ENCODE results near the gene GPANK1.

The GPANK1 gene

GRCh38 chr6:31626952-31627351 lies 37.8 kb downstream of the GPANK1 start:
- no peaks in the 10 kb centered on the region for H3K27me3 ChIP-seq (ENCODE audit: insufficient read depth, poor library complexity, severe bottlenecking)
- no peak for TF ChIP-seq GABPA (IDR thresholded peaks at IDR 0.05; ENCODE audit: low read depth)
- no peak for TF ChIP-seq POLR2AphosphoS5 (IDR thresholded peaks at IDR 0.05; ENCODE audit: low read depth)
- TF ChIP-seq CTCF (IDR thresholded peaks at IDR 0.05; ENCODE audit: insufficient read depth, low read length): no peak
- TF ChIP-seq REST (IDR thresholded peaks at IDR 0.05; ENCODE audit: insufficient replicate concordance, low read depth): no peak
- no peak for TF ChIP-seq SPI1 (IDR thresholded peaks at IDR 0.05; ENCODE audit: borderline replicate concordance, low read depth)
- no peak for DNase-seq (ENCODE audit: low read depth in 1 of 2, low spot score in 1 of 2)
- H3K27ac ChIP-seq (replicated peaks): no peak overlapping the region
- no peak overlapping the region for H3K4me3 ChIP-seq (replicated peaks; ENCODE audit: insufficient read depth, low read length)

GRCh38 chr6:31624070-31624469 lies 40.7 kb downstream of the GPANK1 start:
- no peak overlapping the region for H3K4me3 ChIP-seq (replicated peaks; ENCODE audit: insufficient read depth, low read length)
- TF ChIP-seq CTCF (IDR thresholded peaks at IDR 0.05; ENCODE audit: insufficient read depth, low read length) (no peak), REST (IDR thresholded peaks at IDR 0.05; ENCODE audit: insufficient replicate concordance, low read depth) (no peak), SPI1 (IDR thresholded peaks at IDR 0.05; ENCODE audit: borderline replicate concordance, low read depth) (no peak), POLR2AphosphoS5 (IDR thresholded peaks at IDR 0.05; ENCODE audit: low read depth) (no peak), GABPA (IDR thresholded peaks at IDR 0.05; ENCODE audit: low read depth) (no peak)
- no peak for DNase-seq (ENCODE audit: low read depth in 1 of 2, low spot score in 1 of 2)
- H3K27me3 ChIP-seq (ENCODE audit: insufficient read depth, poor library complexity, severe bottlenecking): no peaks in the 10 kb centered on the region
- no peak overlapping the region for H3K27ac ChIP-seq (replicated peaks)

GRCh38 chr6:31622684-31623091 lies 42.1 kb downstream of the GPANK1 start:
- peak overlapping the region; percentile 97; the same call in 1 of the 2 replicates for H3K27ac ChIP-seq (replicated peaks)
- DNase-seq (ENCODE audit: low read depth in 1 of 2, low spot score in 1 of 2): peak in 1 of 2 experiments; percentile 62
- TF ChIP-seq SPI1 (IDR thresholded peaks at IDR 0.05; ENCODE audit: borderline replicate concordance, low read depth) (peak; percentile 88), GABPA (IDR thresholded peaks at IDR 0.05; ENCODE audit: low read depth) (no peak)
- peak overlapping the region; percentile 83 for H3K4me3 ChIP-seq (replicated peaks; ENCODE audit: insufficient read depth, low read length)
- H3K27me3 ChIP-seq (ENCODE audit: insufficient read depth, poor library complexity, severe bottlenecking): no peaks in the 10 kb centered on the region

- H3K27me3 ChIP-seq (ENCODE audit: insufficient read depth, poor library complexity, severe bottlenecking): no peaks in the 10 kb centered on the region
- no peak for TF ChIP-seq REST (IDR thresholded peaks at IDR 0.05; ENCODE audit: insufficient replicate concordance, low read depth)
- no peak for TF ChIP-seq POLR2AphosphoS5 (IDR thresholded peaks at IDR 0.05; ENCODE audit: low read depth)
- no peak for TF ChIP-seq CTCF (IDR thresholded peaks at IDR 0.05; ENCODE audit: insufficient read depth, low read length)
- TF ChIP-seq SPI1 (IDR thresholded peaks at IDR 0.05; ENCODE audit: borderline replicate concordance, low read depth): no peak
- TF ChIP-seq GABPA (IDR thresholded peaks at IDR 0.05; ENCODE audit: low read depth): no peak
- H3K4me3 ChIP-seq (replicated peaks; ENCODE audit: insufficient read depth, low read length): peak overlapping the region; percentile 83
- peak overlapping the region; percentile 97 for H3K27ac ChIP-seq (replicated peaks)
- DNase-seq (ENCODE audit: low read depth in 1 of 2, low spot score in 1 of 2): no peak
These were observed 42.8 kb downstream of the GPANK1 start for GRCh38 chr6:31621991-31622390.

Measured in HL-60 (cell line).